Endothelial cell of umbilical vein (primary cell): ENCODE results near the gene GRID2. TPM values are rescaled to one million over a fixed set of nuclear protein-coding genes. Genes with fewer than 3 reads are reported as not detected.

Source experiments
- BruUV-seq: library from RNA; stranded (reverse); fragments of 400-500 nt; replicated peaks from 2 replicates; lab custom pipeline; 2021; lab: Mats Ljungman, UMichigan
- CTCF ChIA-PET: fragments of 300-600, 350-600 bp; sonication (Branson Sonifier 250); formaldehyde crosslinking; loops from one replicate; lab custom pipeline; 2021; ENCODE audit warnings: antibody characterized with exemption, inconsistent platforms; lab: Charles Lee
- POLR2A ChIA-PET: fragments of 300-600, 350-600 bp; sonication (Branson Sonifier 250); formaldehyde crosslinking; loops from one replicate; lab custom pipeline; 2021; ENCODE audit warnings: antibody characterized with exemption, inconsistent platforms; lab: Charles Lee
- DNase-seq: peaks from one replicate; pipeline ENCODE4 v3.0.0-alpha.2; 2011; ENCODE audit warnings: low read depth, low spot score
- FAIRE-seq: peaks from 2 replicates; lab custom pipeline; 2011; peaks lifted over from hg19 to GRCh38; lab: Jason Lieb, UNC
- H2AFZ ChIP-seq: 2 replicates; pipeline ENCODE4 v1.6.0; 2012; ENCODE audit warnings: low read depth, low read length, control low read depth, inconsistent platforms
- H3K27ac ChIP-seq: 2 replicates; pipeline ENCODE4 v1.5.1; 2011; ENCODE audit warnings: low read depth, mild to moderate bottlenecking, control low read depth, low read length, moderate library complexity; ENCODE audit not compliant: insufficient read depth
- H3K27me3 ChIP-seq, 2 experiments: 2 replicates each; pipeline versions ENCODE4 v1.6.0 to v1.6.1; 2011; ENCODE audit warnings: low read length in 2 of 2, mixed read lengths in 1 of 2; ENCODE audit not compliant: control insufficient read depth in 2 of 2, insufficient read depth in 2 of 2
- H3K36me3 ChIP-seq, 2 experiments: 2 replicates in 1 of 2; 3 replicates in 1 of 2; pipeline ENCODE4 v1.5.1; 2011; ENCODE audit warnings: low read length in 2 of 2, mild to moderate bottlenecking in 1 of 2, moderate library complexity in 1 of 2; ENCODE audit not compliant: control insufficient read depth in 2 of 2, insufficient read depth in 2 of 2; ENCODE audit errors: extremely low read depth in 1 of 2
- H3K4me1 ChIP-seq: 3 replicates; pipeline ENCODE4 v1.5.1; 2011; ENCODE audit warnings: mild to moderate bottlenecking, low read length; ENCODE audit not compliant: control insufficient read depth, insufficient read depth; ENCODE audit errors: extremely low read depth
- H3K4me2 ChIP-seq: 2 replicates; pipeline ENCODE4 v1.6.1; 2011; ENCODE audit warnings: low read length, control low read depth, mixed read lengths; ENCODE audit not compliant: insufficient read depth
- H3K4me3 ChIP-seq, 3 experiments: fragments of 200-600 bp in 1 of 3; sonication (generic), shearing (Covaris generic) in 1 of 3; replicated peaks in 1 of 3; 2 replicates each; pipeline ENCODE4 v1.5.1; 2011 to 2016; ENCODE audit warnings: control low read depth in 3 of 3, low read length in 3 of 3, mild to moderate bottlenecking in 2 of 3, inconsistent platforms in 1 of 3, low read depth in 1 of 3, moderate library complexity in 1 of 3; ENCODE audit not compliant: insufficient read depth in 1 of 3
- H3K79me2 ChIP-seq: 2 replicates; pipeline ENCODE4 v1.6.0; 2012; ENCODE audit warnings: low read length, inconsistent platforms; ENCODE audit not compliant: control insufficient read depth, insufficient read depth
- H3K9ac ChIP-seq: replicated peaks from 2 replicates; pipeline ENCODE3; 2011; ENCODE audit warnings: low read length, control low read depth; ENCODE audit not compliant: insufficient read depth; ENCODE audit errors: extremely low read depth
- H3K9me1 ChIP-seq: replicated peaks from 3 replicates; pipeline ENCODE4 v1.6.0; 2011; ENCODE audit warnings: mild to moderate bottlenecking, low read length; ENCODE audit not compliant: control insufficient read depth, insufficient read depth; ENCODE audit errors: extremely low read depth
- H3K9me3 ChIP-seq: replicated peaks from 2 replicates; pipeline ENCODE4 v1.5.1; 2012; ENCODE audit warnings: low read length, inconsistent platforms; ENCODE audit not compliant: control insufficient read depth, insufficient read depth
- H4K20me1 ChIP-seq: replicated peaks from 2 replicates; pipeline ENCODE3; 2011; ENCODE audit warnings: mild to moderate bottlenecking, low read length; ENCODE audit not compliant: control insufficient read depth, insufficient read depth; ENCODE audit errors: extremely low read depth
- EZH2 ChIP-seq: IDR thresholded peaks from 2 replicates; pipeline ENCODE4 v1.6.1; 2012; ENCODE audit warnings: borderline replicate concordance, low read depth, mild to moderate bottlenecking, moderate library complexity, low read length, inconsistent platforms; ENCODE audit not compliant: severe bottlenecking
- FOS ChIP-seq: IDR thresholded peaks from 2 replicates; pipeline ENCODE4 v1.6.1; 2011; ENCODE audit warnings: mild to moderate bottlenecking, low read length, moderate library complexity, borderline replicate concordance; ENCODE audit not compliant: insufficient read depth
- GATA2 ChIP-seq: IDR thresholded peaks from 2 replicates; pipeline ENCODE4 v1.7.0; 2011; ENCODE audit warnings: low read depth, mild to moderate bottlenecking, moderate library complexity, mixed read lengths, low read length; ENCODE audit not compliant: insufficient read length, insufficient read depth
- JUN ChIP-seq: IDR thresholded peaks from 2 replicates; pipeline ENCODE4 v1.6.1; 2011; ENCODE audit warnings: borderline replicate concordance, low read depth; ENCODE audit not compliant: insufficient read length, insufficient read depth
- MYC ChIP-seq: IDR thresholded peaks from one replicate; pipeline ENCODE4 v1.6.1; 2011; ENCODE audit warnings: mild to moderate bottlenecking, low read depth, low read length
- POLR2A ChIP-seq: IDR thresholded peaks from 2 replicates; pipeline ENCODE4 v1.6.1; 2012; ENCODE audit warnings: low read depth, mild to moderate bottlenecking, control low read depth, low read length
- POLR2AphosphoS5 ChIP-seq: IDR thresholded peaks from 2 replicates; pipeline ENCODE4 v1.6.1; 2012; ENCODE audit warnings: low read depth, mild to moderate bottlenecking, control low read depth, low read length, moderate library complexity; ENCODE audit not compliant: insufficient read depth
- dilution Hi-C: fragments of 300-500 bp; cut with MboI; formaldehyde crosslinking; loops from one replicate; pipeline ENCODE4 v1.15.0; 2019; ENCODE audit warnings: low sequenced_read_pairs; ENCODE audit not compliant: extremely low pct_ligation_motif_present
- intact Hi-C: fragments of 100-400 bp; cut with micrococcal nuclease; formaldehyde crosslinking; loops from one replicate; pipeline ENCODE4 v1.10.0; 2022
- polyA plus RNA-seq, 4 experiments: library from polyadenylated mRNA; depleted of rRNA in 3 of 4; stranded (reverse) in 3 of 4; unstranded in 1 of 4; fragments of >200 nt; gene quantifications; 2 replicates each; pipeline versions ENCODE4 v1.2.1 to v1.2.3, GENCODE V29; 2011 to 2012; ENCODE audit warnings: missing spikeins in 1 of 4
- total RNA-seq: library from RNA; stranded (reverse); gene quantifications from 2 replicates; pipeline ENCODE4 v1.2.3, GENCODE V29; 2021
- TF ChIP-seq, protein P1 (sequence below): IDR thresholded peaks from 2 replicates; pipeline ENCODE4 v1.6.1; 2011; ENCODE audit not compliant: insufficient read depth, insufficient read length
- TF ChIP-seq, protein P2 (sequence below), 2 donors: IDR thresholded peaks; 1 replicate in 1 of 2; 2 replicates in 1 of 2; pipeline ENCODE4 v1.5.1; 2011; ENCODE audit warnings: low read length in 2 of 2, mild to moderate bottlenecking in 2 of 2, moderate library complexity in 2 of 2, control low read depth in 1 of 2, inconsistent platforms in 1 of 2, low read depth in 1 of 2; ENCODE audit not compliant: insufficient read depth in 1 of 2; ENCODE audit errors: extremely low read depth in 1 of 2

The GRID2 gene
- total and polyA plus RNA-seq, 2 donors (not counting 3 experiments of a cell fraction or from before 2014, with no cell fraction given), result not detected

GRCh38 chr4:92265021-92265420 is 38.7 kb upstream of the GRID2 start:
- ChIA-PET POLR2A (no interaction called here), CTCF (no interaction called here)
- no peaks in the 10 kb centered on the region for H3K27me3 ChIP-seq
- H3K4me1 ChIP-seq, result no peaks in the 10 kb centered on the region
- H3K4me3 ChIP-seq, result no peak overlapping the region
- peak; percentile 26 for DNase-seq
- H2AFZ ChIP-seq, result no peak overlapping the region
- no peak overlapping the region for H3K9ac ChIP-seq
- no peaks in the 10 kb centered on the region for H3K36me3 ChIP-seq
- intact Hi-C loops (no loop called here), dilution Hi-C loops (no loop called here)
- TF ChIP-seq POLR2A (no peak), MYC (no peak), POLR2AphosphoS5 (no peak), FOS (no peak), JUN (no peak), EZH2 (no peak), GATA2 (no peak)
- TF ChIP-seq, protein P1, sequence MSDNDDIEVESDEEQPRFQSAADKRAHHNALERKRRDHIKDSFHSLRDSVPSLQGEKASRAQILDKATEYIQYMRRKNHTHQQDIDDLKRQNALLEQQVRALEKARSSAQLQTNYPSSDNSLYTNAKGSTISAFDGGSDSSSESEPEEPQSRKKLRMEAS, result no peak
- TF ChIP-seq, protein P2, sequence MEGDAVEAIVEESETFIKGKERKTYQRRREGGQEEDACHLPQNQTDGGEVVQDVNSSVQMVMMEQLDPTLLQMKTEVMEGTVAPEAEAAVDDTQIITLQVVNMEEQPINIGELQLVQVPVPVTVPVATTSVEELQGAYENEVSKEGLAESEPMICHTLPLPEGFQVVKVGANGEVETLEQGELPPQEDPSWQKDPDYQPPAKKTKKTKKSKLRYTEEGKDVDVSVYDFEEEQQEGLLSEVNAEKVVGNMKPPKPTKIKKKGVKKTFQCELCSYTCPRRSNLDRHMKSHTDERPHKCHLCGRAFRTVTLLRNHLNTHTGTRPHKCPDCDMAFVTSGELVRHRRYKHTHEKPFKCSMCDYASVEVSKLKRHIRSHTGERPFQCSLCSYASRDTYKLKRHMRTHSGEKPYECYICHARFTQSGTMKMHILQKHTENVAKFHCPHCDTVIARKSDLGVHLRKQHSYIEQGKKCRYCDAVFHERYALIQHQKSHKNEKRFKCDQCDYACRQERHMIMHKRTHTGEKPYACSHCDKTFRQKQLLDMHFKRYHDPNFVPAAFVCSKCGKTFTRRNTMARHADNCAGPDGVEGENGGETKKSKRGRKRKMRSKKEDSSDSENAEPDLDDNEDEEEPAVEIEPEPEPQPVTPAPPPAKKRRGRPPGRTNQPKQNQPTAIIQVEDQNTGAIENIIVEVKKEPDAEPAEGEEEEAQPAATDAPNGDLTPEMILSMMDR (IDR thresholded peaks at IDR 0.05; ENCODE audit: extremely low read depth in 1 of 2, insufficient read depth in 1 of 2, low read depth in 1 of 2, low read length in 2 of 2), result no peak
- H3K27ac ChIP-seq, result no peak overlapping the region
- no TSS peak for BruUV-seq
- no peak overlapping the region for H3K4me2 ChIP-seq
- H3K9me3 ChIP-seq, result no peaks in the 10 kb centered on the region
- H3K79me2 ChIP-seq, result no peaks in the 10 kb centered on the region
- FAIRE-seq, result no peak
- H3K9me1 ChIP-seq, result no peaks in the 10 kb centered on the region
- H4K20me1 ChIP-seq, result no peaks in the 10 kb centered on the region
